HG03108 (cell line): ENCODE results near the gene AK1.

Experiments
- ATAC-seq: cut with Tn5 transposase; IDR thresholded peaks from one replicate; pipeline ENCODE4 v1.9.1; 2021; ENCODE audit warnings: moderate library complexity; ENCODE audit not compliant: unreplicated experiment

Gene AK1, protein sequence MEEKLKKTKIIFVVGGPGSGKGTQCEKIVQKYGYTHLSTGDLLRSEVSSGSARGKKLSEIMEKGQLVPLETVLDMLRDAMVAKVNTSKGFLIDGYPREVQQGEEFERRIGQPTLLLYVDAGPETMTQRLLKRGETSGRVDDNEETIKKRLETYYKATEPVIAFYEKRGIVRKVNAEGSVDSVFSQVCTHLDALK

DNA sequence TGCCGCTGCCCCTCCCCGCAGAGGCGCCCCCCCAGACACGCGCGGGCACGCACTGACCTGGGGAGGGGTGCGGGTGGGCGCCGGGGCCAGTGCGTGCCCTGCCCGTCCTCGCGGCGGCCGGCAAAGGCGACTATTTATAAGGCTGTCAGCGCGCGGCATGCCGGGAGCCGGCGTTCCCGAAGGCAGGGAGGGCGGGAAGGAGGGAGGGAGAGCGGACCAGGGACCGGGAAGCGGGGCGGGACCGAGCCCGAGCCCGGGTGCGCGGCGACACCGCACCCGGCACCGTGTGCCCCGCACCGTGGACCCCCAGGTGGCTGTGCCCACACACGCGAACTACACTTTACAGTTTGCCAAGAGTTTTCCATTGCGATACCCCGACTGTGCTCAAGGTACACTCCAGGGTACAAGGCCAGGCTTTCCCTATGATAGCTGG lies at the start of gene AK1:
Gene AK1 (minus strand): TSS at position 110 of the 433 bp plus-strand sequence. CDS start 3,058 bp downstream, outside the sequence.
- no peak for ATAC-seq

DNA sequence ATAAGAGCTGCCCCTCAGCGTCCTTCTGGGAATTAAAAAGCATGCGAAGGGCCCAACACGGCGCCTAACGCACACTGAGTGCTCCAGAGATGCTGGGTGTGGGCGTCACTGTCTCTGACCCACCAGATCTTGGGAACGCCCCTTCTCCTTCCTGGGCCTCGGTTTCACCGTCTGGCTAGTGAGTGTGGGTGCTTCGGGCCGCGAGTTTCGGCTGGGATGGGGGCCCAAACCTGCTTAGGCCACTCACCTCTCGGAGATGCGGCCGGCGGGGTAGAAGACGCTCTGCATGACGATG lies 49.4 kb upstream of the AK1 start:
- no peak for ATAC-seq

DNA sequence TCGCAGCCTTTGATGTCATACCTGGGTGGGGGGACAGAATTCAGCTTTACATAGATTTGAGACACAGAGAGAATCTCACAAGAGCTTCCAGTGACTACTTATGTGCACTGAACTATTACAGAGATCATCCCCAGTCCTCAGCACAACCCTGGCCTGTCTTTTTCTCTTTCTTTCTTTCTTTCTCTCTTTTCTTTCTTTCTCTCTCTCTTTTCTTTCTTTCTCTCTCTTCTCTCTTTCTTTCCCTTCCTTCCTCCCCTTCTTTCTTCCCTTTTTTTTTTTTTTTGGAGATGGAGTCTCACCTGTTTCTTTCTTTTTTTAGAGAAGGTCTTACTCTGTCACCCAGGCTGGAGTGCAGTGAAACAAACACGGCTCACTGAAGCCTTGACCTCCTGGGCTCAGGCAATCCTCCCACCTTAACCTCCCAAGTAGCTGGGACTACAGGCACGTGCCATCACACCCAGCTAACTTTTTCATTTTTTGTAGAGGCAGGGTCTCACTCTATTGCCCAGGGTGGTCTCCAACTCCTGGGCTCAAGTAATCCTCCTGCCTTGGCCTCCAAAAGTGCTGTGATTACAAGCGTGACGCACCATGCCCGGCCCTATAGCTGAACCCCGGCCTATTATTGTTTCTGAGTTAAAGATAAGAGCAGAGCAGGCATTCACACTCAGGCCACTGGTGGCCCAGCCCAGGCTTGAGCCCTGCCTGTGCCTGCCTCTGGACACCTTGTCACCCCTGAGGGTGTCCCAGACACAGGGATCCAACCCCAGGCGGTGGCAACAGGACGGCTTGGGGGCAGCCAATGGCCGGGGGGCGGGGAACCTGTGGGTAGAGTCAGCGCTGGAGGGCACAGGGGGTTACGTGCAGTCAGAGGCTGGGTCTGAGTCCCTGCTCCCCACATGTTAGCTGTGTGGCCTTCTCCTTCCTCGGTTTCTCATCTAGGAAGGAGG lies 48.8 kb upstream of the AK1 start:
- ATAC-seq = no peak

DNA sequence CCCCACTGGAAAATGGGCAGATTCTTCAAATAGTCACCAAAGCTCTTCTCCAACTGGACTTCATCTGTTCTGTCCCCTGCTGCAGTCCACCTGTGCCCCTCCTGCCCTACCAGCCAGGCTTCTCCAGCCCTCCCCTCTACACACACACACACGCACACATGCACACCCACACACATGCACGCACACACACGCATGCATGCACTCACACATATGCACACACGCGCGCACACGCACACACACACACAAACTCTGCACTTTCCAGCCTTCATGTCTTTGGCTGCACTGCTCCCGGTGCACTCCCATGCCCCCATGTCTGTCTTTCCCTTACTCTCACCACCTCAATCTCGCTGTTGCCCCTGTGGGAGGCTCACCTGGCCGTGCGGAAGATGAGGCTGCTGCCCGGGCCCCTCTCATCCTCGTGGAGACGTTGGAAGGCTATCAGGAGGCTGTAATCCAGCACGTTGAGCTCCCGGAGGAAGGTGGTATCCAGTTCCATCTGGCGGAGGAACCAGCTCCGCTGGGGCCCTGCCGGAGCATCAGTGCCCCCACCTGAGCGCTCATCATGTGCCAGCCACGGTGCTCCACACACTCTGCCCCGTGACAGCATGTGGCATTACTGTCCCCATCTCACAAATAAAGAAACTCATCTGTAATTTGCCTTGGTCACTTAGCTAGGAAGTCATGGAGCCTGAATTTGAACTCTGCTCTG lies 47.4 kb upstream of the AK1 start:
- ATAC-seq = no peak

DNA sequence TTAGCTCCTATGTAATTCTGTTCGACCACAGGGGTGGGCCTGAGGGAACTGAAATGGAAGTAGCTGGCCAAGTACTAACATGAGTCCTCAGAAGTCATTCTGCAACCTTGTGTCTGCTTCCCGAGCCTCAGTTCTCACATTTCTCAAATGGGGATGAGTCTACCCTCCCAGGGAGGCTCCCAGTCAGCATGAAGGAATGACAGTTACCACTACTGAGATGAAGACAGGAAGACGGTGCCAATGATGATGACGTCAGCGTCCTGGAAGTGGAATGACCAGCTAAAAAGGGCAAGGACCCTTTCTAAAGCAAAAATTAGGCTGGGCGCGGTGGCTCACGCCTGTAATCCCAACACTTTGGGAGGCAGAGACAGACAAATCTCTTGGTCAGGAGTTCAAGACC lies 46.3 kb upstream of the AK1 start:
- no peak for ATAC-seq

DNA sequence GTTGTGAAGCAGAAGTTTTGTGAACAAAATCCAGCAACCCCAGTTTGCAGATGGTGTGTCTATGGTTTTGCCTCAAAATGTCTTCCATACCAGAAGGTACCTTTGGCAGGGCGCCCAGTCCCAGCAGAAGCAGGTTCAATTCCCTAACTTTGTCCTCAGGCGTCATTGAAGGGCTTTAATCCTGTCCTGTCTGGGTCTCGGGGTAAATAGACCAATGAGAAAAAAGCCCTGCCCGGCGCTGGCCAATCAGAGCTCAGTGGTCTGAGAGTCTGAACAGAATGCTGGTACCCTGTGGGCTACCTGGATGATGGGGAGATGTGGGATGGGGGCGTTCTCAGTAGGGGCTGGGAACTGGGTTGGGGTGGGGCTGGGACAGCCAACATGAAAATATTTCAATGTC lies 45.6 kb upstream of the AK1 start:
- no peak for ATAC-seq

DNA sequence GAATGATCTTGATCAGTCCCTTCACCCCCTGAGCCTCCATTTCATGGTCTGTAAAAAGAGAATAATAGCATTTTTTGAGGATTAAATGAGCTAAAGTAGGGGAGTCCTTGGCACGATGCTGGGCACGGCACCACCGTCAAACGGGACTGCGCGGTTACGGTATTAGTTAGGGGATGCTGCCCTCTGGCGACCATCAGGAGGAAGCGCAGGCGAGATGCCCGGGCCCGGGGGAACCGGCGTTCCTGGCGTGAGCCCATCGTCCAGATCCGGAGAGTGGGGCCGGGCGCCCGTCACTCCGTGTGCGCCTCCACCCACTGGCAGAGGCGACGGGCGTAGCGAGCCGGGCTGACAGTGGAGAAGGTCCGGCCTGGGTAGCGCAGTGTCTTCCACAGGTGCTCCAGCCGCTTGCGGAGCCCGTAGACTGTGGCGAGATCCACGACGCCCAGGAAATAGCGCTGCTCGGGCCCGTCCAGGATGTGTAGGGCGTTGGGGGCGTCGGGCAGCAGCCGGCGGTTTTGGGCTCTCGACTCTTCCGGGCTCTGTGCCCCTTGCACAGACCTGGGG lies 44.2 kb upstream of the AK1 start:
- no peak for ATAC-seq

DNA sequence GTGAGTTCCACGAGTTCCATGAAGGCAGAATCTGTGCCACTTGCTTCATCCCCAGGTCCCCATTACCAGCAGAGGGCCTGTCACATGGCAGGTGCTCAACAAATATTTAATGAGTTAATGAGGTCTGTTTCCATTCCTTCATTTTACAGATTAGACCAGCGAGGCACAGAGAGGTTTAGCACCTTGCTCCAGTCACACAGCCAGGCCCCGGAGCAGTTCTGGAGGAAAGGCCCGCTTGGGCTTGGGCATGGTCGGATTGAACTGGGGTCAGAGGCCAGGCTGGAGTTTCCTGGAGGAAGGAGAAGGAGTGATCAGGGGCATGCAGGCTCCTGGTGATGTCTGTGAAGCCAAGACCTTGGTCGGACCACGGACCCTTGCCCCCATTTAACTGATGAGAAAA lies 43.3 kb upstream of the AK1 start:
- ATAC-seq = no peak

DNA sequence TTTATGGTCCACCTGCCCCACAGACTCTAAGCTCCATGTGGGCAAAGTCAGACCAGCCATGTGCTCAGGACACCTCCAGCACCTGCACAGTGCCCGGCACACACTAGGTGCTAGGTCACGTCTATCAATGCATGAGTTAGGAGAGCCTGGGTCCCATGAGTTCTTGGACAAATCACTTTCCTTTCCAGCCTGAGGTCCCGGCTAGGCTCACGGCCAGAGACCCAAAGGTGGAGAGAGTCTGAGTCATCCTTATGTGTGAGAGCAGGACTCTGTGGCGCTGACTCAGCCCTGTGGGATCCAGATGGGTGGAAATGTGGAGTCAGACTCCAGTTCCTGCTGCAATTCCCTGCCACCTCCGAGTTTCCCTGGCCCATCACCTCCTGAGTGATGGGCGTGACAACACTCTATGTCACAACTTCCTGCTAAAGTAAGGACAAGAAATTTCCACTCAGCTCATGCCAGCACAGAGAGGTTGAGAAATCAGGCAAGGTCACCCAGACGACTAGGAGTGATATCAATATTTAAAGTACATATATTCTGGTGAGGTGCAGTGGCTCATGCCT lies 41.9 kb upstream of the AK1 start:
- no peak for ATAC-seq

DNA sequence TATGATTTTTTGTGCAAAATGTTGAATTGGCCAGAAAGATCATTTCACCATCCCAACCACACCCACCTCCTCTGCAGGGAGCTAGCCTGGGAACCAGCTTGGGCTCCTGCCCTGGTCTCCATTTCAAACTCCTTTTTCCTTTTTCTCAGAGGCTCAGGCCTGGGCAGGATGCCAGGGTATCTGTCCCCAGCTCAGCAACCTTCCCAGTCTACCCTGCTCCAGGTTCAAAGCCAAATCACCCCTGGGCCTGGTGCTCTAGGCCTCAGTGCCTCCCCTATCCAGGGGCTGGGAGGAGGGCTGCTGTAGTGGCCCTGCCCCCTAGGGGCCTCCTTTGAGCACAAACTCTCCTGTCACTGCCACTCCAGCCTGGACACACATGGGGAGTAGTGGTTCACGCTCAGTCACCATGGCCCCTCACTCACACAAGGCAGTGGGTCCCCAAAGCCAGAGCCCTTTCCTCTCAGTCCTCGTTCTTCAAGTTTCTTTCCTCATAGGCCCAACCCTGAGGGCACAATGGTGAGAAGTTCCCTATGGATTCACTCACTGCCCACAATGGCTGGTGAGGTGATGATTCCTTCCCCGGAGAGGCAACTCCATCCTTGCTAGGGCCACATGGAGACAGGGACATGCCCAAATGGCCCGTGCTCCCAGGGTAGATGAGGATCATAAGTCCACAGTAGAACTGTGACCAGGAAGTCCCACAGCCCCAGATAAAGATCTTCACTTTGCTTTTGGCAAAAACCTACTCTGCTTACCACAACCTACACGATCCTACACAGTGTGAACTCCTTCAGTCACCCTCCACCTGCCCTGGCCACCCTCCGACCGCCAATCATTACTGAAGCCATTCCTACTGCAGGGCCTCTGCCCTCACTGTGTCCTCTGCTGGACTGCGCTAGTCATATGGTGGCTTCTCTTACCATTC lies 41.0 kb upstream of the AK1 start:
- no peak for ATAC-seq

DNA sequence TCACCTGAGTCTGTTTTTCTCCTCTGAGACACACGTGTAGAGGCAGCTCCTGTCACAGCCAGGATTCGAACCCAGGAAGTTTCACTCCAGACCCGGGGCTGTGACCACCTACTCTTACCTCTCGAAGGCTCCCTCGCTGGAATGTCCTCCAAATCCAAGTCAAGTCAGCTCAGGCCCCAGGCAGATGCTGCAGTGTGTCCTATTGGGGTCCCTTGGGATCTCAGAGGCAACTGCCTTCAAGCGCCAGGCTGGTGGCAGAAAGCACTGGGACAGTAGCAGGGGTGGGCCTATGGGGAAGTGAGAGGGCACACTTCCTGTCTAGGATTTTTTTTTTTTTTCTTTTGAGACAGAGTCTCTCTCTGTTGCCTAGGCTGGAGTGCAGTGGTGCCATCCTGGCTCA lies 40.1 kb upstream of the AK1 start:
- peak; percentile 26 for ATAC-seq

DNA sequence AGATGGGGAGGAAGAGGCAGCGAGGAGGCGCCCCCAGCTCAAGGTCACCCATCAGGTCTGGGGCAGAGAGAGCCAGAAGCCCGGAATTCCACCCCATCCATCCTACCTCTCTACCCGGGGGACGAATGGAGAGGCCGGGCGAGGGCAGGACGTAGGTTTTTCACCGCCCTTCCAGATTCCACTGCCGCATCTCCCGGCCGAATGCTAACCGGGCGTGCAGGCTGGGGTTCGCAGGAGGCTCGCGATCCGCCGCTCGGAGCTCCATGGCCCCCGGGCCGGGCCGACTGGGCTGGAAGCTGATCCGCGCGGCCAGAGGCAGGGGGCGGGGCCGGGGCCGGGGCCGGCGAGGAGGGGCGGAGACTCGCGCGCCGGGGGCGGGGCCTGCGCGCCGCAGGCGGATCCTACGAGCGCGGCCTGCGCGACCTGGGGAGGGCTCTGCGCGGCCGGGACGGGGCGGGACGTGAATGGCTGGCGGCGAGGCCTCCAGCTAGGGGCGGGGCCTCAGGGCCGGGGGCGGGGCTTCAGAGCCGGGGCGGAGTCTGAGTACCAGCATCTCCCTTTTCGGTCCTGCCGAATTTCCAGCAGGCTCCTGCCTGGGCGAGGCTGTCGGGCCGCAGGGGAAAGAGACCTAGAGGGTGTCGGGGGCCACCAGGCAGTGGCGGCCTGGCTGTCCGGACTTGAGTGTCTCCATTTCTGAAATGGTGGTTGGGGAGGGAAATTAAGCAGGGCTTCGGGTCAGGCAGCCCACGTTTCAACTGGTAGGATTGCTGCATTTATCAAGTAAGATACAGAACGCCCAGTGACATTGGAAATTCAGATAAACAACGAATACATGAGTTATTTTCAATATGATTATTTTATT lies 39.5 kb upstream of the AK1 start, which contains the start of gene ST6GALNAC4:
Gene ST6GALNAC4 (minus strand): TSS at position 322 of the 862 bp plus-strand sequence. CDS start 622 bp downstream, outside the sequence.
- ATAC-seq = peak; percentile 68

DNA sequence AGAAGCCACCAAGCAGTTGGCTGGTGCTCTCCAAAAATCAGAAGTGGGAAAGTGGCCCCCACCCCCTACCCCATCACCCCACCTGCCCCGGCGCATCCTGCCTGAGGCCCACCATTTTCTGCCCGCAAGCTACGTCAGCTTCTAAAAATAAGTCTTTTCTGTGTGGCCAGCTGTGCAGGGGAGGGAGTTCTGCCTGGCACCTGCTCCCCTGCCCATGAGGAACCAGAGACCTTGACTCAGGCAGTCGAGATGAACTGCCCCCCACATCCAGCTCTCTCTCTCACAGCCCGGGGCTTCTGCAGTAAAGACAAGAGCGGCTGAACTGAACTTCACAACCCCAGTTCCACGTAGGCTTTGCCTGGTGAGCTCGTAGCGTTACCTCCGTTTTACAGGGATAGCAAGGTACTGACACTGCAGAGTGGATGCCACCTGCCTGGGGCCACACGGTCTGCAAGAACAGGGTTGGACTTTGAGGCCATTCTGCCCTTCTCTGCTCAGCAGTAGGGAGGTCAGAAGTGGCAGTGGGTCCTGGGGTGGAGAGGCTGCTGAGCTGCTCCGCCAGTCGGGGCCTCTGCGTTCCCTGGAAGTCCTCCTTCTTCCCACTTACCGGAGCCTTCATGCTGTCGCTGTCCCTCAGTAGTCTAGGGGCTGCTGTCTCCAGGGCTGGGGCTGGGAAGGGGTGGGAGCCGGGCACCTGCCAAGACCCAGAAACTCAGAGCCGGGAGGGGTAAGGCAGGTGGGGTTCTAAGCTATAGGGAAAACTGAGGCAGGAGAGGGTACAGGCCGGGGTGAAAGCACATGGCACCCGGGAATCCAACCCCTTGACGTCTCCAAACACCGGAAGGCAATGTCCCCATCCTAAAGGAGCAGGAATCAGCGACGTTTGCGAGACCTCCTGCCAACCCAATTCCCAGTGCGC lies 38.6 kb upstream of the AK1 start:
- ATAC-seq = no peak

DNA sequence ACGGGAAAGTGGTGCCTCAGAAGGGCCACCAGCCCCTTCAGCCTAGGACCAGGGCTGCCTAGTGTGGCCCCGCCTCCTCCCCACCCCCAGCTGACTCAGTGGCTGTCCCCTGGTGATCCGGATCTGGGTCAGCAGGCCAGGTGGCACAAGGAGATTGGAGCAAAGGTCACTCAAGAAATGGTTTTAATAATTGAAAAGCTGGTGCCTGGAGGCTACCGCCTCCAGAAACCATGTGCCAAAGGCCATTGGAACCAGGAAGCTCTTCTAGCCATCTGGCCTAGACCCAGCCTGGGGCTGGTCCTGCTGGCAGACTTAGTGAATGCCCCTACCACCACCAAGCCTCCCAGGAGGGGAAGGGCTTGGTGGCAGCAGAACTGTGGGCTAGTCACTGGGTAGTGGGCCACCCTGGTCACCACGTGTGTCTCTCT lies 37.9 kb upstream of the AK1 start:
- ATAC-seq = no peak

DNA sequence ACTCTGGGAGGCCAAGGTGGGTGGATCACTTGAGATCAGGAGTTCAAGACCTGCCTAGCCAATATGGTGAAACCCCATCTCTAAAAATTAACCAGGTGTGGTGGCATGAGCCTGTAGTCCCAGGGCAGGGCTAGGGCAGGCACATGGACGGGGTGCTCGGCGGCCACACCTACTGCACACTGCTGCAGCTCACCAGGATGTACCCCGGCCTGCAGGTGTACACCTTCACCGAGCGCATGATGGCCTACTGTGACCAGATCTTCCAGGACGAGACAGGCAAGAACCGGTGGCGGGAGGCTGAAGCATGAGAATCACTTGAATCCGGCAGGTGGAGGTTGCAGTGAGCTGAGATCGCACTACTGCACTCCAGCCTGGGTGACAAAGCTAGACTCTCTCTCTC lies 36.2 kb upstream of the AK1 start:
- ATAC-seq = no peak

DNA sequence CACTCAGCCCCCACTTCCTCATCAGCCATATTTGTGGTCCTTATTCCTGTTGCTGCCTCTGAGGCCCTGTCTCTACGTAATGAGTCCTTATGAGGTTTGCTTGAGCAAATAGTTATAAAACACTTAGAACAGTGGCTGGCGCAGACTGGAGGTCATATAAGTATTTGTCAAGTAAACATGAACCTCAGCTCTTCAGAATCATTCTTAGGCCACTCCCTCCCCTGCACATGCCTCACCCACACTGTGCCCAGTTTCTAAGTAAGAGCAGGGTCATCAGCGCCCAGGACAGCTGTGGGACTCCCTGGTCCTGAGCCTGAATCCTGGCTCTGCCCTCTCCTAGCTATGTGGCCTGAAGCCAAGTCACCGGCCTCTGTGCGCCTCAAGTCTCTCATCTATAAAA lies 35.4 kb upstream of the AK1 start:
- ATAC-seq = no peak

DNA sequence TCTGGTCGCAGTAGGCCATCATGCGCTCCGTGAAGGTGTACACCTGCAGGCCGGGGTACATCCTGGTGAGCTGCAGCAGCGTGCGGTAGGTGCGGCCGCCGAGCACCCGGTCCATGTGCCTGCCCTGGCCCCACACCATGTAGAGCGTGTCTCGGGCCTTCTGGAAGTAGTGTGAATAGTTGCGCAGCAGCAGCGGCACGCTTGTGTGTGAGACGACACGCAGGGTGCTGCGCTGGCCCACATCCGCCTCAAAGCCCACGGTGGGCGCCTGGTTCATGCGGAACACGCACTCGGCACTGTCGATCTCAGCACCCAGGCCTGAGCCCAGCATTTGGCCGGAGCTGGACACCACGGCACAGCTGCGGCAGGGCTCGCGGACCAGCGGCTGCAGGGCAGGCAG lies 34.8 kb upstream of the AK1 start:
- no peak for ATAC-seq

DNA sequence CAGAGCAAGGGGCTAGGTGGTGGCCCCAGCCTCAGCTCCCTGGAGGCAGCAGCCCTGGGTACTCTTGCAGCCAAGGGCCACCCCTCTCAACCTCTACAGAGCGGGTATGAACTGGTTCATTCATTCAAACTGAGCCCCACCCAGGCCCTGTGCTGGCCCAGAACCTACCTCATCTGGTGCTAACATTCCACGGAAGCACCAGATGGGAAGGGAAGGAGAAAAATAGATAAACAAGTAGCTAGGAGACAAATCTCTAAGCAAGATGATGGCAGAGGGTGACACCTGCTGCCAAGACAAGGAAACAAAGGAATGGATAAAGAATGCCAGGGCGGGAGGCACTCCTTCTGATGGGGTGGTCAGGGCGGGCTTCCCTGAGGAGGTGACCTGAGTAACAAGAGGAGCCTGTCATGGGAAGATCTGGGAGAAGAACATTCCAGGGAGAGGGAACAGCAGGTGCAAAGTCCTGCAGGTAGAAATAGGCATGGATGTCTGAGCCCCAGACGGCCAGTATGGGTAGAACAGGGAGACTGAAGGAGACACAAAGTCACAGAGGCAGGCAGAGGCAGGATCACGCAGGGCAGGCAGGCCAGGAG lies 33.2 kb upstream of the AK1 start:
- ATAC-seq = no peak
